Upper lobe of left lung (tissue), 4 donors: ENCODE measurements around the gene EVA1A.

Experiments
- POLR2AphosphoS5 ChIP-seq, 2 donors: sonication (generic); formaldehyde crosslinking; IDR thresholded peaks; one replicate each; pipeline ENCODE4 v1.5.1; 2017; ENCODE audit warnings: antibody characterized with exemption in 2 of 2
- TF ChIP-seq, protein P1 (sequence below), 6 experiments: fragments of 450-650 bp in 4 of 6; fragments of 200-600 bp in 2 of 6; sonication (generic) in 2 of 6; IDR thresholded peaks; one replicate each; pipeline ENCODE4 v1.5.1; 2016 to 2019; ENCODE audit warnings: antibody characterized with exemption in 6 of 6

DNA sequence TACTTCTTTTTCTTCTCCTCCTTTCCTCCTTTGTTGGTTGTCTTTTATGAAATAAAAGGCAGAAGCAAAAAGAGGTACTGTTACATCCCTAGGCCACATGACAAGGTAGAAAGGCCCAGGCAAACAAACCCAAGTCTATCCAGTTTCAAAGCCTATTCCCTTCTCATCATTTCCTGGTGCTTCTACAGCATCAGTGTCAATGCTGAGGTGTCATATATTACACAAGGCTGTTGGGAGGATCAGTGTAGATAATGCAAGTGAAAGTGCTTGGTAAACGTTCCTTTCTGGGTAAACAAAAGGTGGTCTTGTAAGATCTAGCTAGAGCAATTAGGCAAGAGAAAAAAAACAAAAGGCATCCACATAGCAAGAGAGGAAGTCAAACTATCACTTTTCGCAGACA is 64.9 kb downstream of the EVA1A start:
- TF ChIP-seq POLR2AphosphoS5 (IDR thresholded peaks at IDR 0.05): no peak
- TF ChIP-seq, protein P1, sequence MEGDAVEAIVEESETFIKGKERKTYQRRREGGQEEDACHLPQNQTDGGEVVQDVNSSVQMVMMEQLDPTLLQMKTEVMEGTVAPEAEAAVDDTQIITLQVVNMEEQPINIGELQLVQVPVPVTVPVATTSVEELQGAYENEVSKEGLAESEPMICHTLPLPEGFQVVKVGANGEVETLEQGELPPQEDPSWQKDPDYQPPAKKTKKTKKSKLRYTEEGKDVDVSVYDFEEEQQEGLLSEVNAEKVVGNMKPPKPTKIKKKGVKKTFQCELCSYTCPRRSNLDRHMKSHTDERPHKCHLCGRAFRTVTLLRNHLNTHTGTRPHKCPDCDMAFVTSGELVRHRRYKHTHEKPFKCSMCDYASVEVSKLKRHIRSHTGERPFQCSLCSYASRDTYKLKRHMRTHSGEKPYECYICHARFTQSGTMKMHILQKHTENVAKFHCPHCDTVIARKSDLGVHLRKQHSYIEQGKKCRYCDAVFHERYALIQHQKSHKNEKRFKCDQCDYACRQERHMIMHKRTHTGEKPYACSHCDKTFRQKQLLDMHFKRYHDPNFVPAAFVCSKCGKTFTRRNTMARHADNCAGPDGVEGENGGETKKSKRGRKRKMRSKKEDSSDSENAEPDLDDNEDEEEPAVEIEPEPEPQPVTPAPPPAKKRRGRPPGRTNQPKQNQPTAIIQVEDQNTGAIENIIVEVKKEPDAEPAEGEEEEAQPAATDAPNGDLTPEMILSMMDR (IDR thresholded peaks at IDR 0.05): no peak
